ENCODE data around the gene EFHC2.

DNA sequence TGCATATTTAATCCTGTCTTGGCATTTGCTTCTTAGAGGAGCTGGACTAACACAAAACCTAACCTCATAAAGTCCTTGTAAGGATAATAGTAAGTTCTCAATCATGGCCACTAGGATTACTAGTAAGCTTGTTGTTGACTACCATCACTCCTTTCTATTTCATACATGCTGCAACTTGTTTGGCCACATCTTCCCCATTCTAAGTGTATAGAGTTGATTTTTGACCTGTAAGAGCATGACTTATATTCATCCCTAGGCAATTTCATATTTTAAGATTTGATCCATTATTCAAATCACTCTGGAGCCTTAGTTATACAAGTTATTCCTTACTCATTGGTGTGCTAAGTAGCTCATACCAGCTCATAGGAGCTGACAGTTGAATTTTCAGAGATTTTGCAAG, 109.4 kb downstream of the EFHC2 start:
- TF ChIP-seq, protein P1, sequence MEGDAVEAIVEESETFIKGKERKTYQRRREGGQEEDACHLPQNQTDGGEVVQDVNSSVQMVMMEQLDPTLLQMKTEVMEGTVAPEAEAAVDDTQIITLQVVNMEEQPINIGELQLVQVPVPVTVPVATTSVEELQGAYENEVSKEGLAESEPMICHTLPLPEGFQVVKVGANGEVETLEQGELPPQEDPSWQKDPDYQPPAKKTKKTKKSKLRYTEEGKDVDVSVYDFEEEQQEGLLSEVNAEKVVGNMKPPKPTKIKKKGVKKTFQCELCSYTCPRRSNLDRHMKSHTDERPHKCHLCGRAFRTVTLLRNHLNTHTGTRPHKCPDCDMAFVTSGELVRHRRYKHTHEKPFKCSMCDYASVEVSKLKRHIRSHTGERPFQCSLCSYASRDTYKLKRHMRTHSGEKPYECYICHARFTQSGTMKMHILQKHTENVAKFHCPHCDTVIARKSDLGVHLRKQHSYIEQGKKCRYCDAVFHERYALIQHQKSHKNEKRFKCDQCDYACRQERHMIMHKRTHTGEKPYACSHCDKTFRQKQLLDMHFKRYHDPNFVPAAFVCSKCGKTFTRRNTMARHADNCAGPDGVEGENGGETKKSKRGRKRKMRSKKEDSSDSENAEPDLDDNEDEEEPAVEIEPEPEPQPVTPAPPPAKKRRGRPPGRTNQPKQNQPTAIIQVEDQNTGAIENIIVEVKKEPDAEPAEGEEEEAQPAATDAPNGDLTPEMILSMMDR (IDR thresholded peaks at IDR 0.05; ENCODE audit: insufficient read depth, low read depth, low read length), result no peak
- no peak for TF ChIP-seq EZH2 (IDR thresholded peaks at IDR 0.05; ENCODE audit: insufficient read depth, low read length)

All from astrocyte (in vitro differentiated cells and primary cell).